Measurements from ENCODE around the gene ADK. TPM values are rescaled to one million over a fixed set of nuclear protein-coding genes. Genes with fewer than 3 reads are reported as not detected.

The ADK gene
- total RNA-seq, 1 experiment from 2014 or later: 26.8 TPM

DNA sequence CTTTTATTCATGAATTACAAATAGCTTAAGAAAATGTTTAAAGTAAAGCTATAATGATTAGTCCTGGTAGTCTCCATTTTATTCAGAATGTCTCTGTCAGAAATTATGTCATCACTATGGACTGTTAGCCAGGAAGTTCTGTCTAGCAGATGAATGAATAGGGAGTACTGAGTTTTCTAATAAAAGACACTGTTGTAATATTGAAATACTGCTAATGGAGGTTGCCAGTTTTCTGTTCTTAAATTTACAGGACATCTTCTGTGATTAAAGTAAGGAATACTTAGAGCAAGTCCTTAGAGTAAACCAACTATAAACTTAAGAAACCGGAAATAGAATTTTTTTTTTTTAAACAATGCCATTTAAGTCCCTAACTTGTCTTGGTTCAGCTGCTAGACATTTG is 309.8 kb downstream of the ADK start:
- DNase-seq: no peak
- Histone ChIP-seq H3K14ac (ENCODE audit: insufficient read depth, low read length) (no peak overlapping the region), H3K4me2 (ENCODE audit: insufficient read depth, insufficient read length, low read length) (no peak overlapping the region), H2BK15ac (ENCODE audit: low read depth, low read length) (no peak overlapping the region), H2BK20ac (ENCODE audit: low read depth, low read length, poor library complexity, severe bottlenecking) (no peak overlapping the region), H4K91ac (ENCODE audit: insufficient read length, low read depth, low read length) (no peak overlapping the region), H3K79me2 (ENCODE audit: insufficient read depth, low read length) (no peaks in the 10 kb centered on the region), H2AFZ (ENCODE audit: low read length) (no peak overlapping the region), H3K56ac (ENCODE audit: insufficient read length, low read depth, low read length) (no peak overlapping the region), H3K23me2 (ENCODE audit: insufficient read length, low read depth, low read length, poor library complexity, severe bottlenecking) (no peaks in the 10 kb centered on the region), H2BK5ac (ENCODE audit: insufficient read length, low read length) (no peak overlapping the region), H4K5ac (ENCODE audit: insufficient read length, low read depth, low read length) (no peak overlapping the region), H3K27ac (ENCODE audit: insufficient read length, low read depth, low read length) (no peak overlapping the region), H2BK12ac (ENCODE audit: insufficient read length, low read depth, low read length) (no peak overlapping the region), H4K8ac (replicated peaks; ENCODE audit: insufficient read length, low read depth, low read length) (no peak overlapping the region), H3K18ac (ENCODE audit: insufficient read length, low read depth, low read length) (no peak overlapping the region), H3K79me1 (ENCODE audit: insufficient read depth, low read depth, low read length, poor library complexity, severe bottlenecking) (no peaks in the 10 kb centered on the region), H3K9me3 (ENCODE audit: control insufficient read depth, low read depth, low read length) (no peaks in the 10 kb centered on the region), H4K20me1 (ENCODE audit: control insufficient read depth, insufficient read depth, insufficient read length) (no peaks in the 10 kb centered on the region), H2AK5ac (ENCODE audit: insufficient read length, low read length) (no peak overlapping the region), H3K4ac (ENCODE audit: low read depth, low read length) (no peak overlapping the region), H3T11ph (ENCODE audit: low read length) (no peak overlapping the region), H3K27me3 (ENCODE audit: insufficient read depth, low read length) (no peaks in the 10 kb centered on the region), H2BK120ac (ENCODE audit: low read depth, low read length, poor library complexity, severe bottlenecking) (no peak overlapping the region), H3K9ac (ENCODE audit: extremely low read depth, insufficient read length, low read length) (no peak overlapping the region), H3K4me1 (ENCODE audit: insufficient read depth, low read length) (no peaks in the 10 kb centered on the region), H3K23ac (ENCODE audit: insufficient read length, low read depth, low read length) (no peak overlapping the region)
- Mint-ChIP-seq H3K27me3 (ENCODE audit: low read depth) (no peaks in the 10 kb centered on the region), H3K36me3 (ENCODE audit: insufficient read depth in 1 of 3, low read depth in 3 of 3) (peaks cover 4 to 12% (median 5%) of the 10 kb centered on the region in 3 experiments; a peak in 6 of 7 replicates), H3K4me1 (no peaks in the 10 kb centered on the region), H3K4me3 (no peak overlapping the region), H3K9me3 (peaks cover 0 to 3% of the 10 kb centered on the region in 2 experiments; a peak in 3 of 5 replicates), H3K27ac (no peak overlapping the region)
- TF ChIP-seq, protein P1, sequence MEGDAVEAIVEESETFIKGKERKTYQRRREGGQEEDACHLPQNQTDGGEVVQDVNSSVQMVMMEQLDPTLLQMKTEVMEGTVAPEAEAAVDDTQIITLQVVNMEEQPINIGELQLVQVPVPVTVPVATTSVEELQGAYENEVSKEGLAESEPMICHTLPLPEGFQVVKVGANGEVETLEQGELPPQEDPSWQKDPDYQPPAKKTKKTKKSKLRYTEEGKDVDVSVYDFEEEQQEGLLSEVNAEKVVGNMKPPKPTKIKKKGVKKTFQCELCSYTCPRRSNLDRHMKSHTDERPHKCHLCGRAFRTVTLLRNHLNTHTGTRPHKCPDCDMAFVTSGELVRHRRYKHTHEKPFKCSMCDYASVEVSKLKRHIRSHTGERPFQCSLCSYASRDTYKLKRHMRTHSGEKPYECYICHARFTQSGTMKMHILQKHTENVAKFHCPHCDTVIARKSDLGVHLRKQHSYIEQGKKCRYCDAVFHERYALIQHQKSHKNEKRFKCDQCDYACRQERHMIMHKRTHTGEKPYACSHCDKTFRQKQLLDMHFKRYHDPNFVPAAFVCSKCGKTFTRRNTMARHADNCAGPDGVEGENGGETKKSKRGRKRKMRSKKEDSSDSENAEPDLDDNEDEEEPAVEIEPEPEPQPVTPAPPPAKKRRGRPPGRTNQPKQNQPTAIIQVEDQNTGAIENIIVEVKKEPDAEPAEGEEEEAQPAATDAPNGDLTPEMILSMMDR (conservative IDR thresholded peaks at IDR 0.05): no peak
- WGBS (ENCODE audit: extremely low coverage, insufficient read length, low lambda C conversion rate): no CpG with 5 or more reads among the region's 1 CpG
